Left lung (tissue), 10 donors: ENCODE measurements around the gene DCST2. TPM values are rescaled to one million over a fixed set of nuclear protein-coding genes. Genes with fewer than 3 reads are reported as not detected.

ENCODE experiments used
- ATAC-seq: fragments of 200-7000 bp; cut with Tn5 transposase; one replicate; pipeline ENCODE4 v1.9.1; 2020; ENCODE audit warnings: moderate library complexity
- DNase-seq, 4 donors: peaks; one replicate each; pipeline ENCODE4 v3.0.0-alpha.2; 2013 to 2020
- H3K27ac ChIP-seq, 2 donors: fragments of 200-600 bp; sonication (generic) in 1 of 2; one replicate each; pipeline versions ENCODE4 v1.5.0 to v1.8.0; 2020 to 2021
- H3K27me3 ChIP-seq, 2 donors: fragments of 200-600 bp; sonication (generic) in 1 of 2; one replicate each; pipeline versions ENCODE4 v1.5.0 to v1.8.0; 2020 to 2021
- H3K36me3 ChIP-seq, 2 donors: fragments of 200-600 bp; sonication (generic) in 1 of 2; one replicate each; pipeline versions ENCODE4 v1.5.0 to v1.8.0; 2020 to 2021
- H3K4me1 ChIP-seq, 2 donors: fragments of 200-600 bp; one replicate each; pipeline ENCODE4 v1.8.0; 2021
- H3K4me3 ChIP-seq, 2 donors: fragments of 200-600 bp; sonication (generic) in 1 of 2; one replicate each; pipeline versions ENCODE4 v1.5.0 to v1.8.0; 2020 to 2021; ENCODE audit warnings: mild to moderate bottlenecking in 1 of 2
- H3K9me3 ChIP-seq, 2 donors: fragments of 200-600 bp; sonication (generic) in 1 of 2; one replicate each; pipeline versions ENCODE4 v1.5.0 to v1.8.0; 2020 to 2021
- CTCF ChIP-seq, 2 donors: fragments of 200-600 bp; sonication (generic) in 1 of 2; IDR thresholded peaks; one replicate each; pipeline versions ENCODE4 v1.5.0 to v1.8.0; 2021; ENCODE audit warnings: antibody characterized with exemption in 2 of 2
- intact Hi-C, 2 donors: fragments of 100-400 bp; cut with DNase I; formaldehyde crosslinking; loops; one replicate each; pipeline versions ENCODE4 v1.11.2 to v1.14.2; 2022
- polyA plus RNA-seq, 6 donors: library from polyadenylated mRNA; unstranded; fragments of 120-200 nt; gene quantifications; one replicate each; pipeline ENCODE4 v1.2.1, GENCODE V29; 2013; ENCODE audit not compliant: insufficient read length in 6 of 6
- total RNA-seq, 2 donors: library from RNA; stranded (reverse); fragmentation: NEBNext Ultra II Directional; extraction: Animal tissue kit (Norgen Biotek cat#: 25700); gene quantifications; one replicate each; pipeline ENCODE4 v1.2.1, GENCODE V29; 2021
- donor health status: DM: no; HTN: yes; CAD: no.
- donor health status: DM: no; HTN: no; CAD: no.

The DCST2 gene
- total and polyA plus RNA-seq, 8 donors = 0.60 to 2.5 (median 2.0) TPM

- no peak for ATAC-seq
- peaks cover 20 to 49% of the 10 kb centered on the region in 2 donors for H3K4me1 ChIP-seq
Measured at GRCh38 chr1:155019377-155020245, 14.0 kb downstream of the DCST2 start.

GRCh38 chr1:155018617-155019348 is 14.8 kb downstream of the DCST2 start:
- Histone ChIP-seq H3K36me3 (peaks cover 0 to 55% of the 10 kb centered on the region in 2 donors), H3K27me3 (no peaks in the 10 kb centered on the region), H3K27ac (peak overlapping the region in 1 of 2 donors; percentile 13), H3K4me3 (no peak overlapping the region), H3K9me3 (no peaks in the 10 kb centered on the region), H3K4me1 (peaks cover 20 to 57% of the 10 kb centered on the region in 2 donors)
- no peak for TF ChIP-seq CTCF (IDR thresholded peaks at IDR 0.05)
- intact Hi-C loops = no loop called here
- no peak for ATAC-seq
- no peak for DNase-seq

More at GRCh38 chr1:155019377-155020245, 14.0 kb downstream of the DCST2 start:
- no peak overlapping the region for H3K27ac ChIP-seq
- no peak for DNase-seq
- intact Hi-C loops = no loop called here
- H3K27me3 ChIP-seq = no peaks in the 10 kb centered on the region
- TF ChIP-seq CTCF (IDR thresholded peaks at IDR 0.05) = no peak
- H3K36me3 ChIP-seq = peaks cover 0 to 46% of the 10 kb centered on the region in 2 donors
- no peak overlapping the region for H3K4me3 ChIP-seq
- no peaks in the 10 kb centered on the region for H3K9me3 ChIP-seq

- intact Hi-C loops = no loop called here
- Histone ChIP-seq H3K4me1 (peaks cover 20 to 65% of the 10 kb centered on the region in 2 donors), H3K9me3 (no peaks in the 10 kb centered on the region), H3K36me3 (peaks cover 0 to 56% of the 10 kb centered on the region in 2 donors), H3K27me3 (no peaks in the 10 kb centered on the region), H3K4me3 (peak overlapping the region in 1 of 2 donors; percentile 36), H3K27ac (peak overlapping the region; percentile 74 to 78)
- ATAC-seq = no peak
- no peak for TF ChIP-seq CTCF (IDR thresholded peaks at IDR 0.05)
- no peak for DNase-seq
Measured at GRCh38 chr1:155017946-155018316, 15.7 kb downstream of the DCST2 start.

GRCh38 chr1:155017041-155017945 is 16.3 kb downstream of the DCST2 start:
- intact Hi-C loops = no loop called here
- peak overlapping the region; percentile 26 to 36 for H3K4me3 ChIP-seq

More at GRCh38 chr1:155017041-155017945, 16.3 kb downstream of the DCST2 start:
- DNase-seq = peak in 3 of 4 donors; percentile 90 to 97 (median 92)
- H3K4me1 ChIP-seq = peaks cover 24 to 67% of the 10 kb centered on the region in 2 donors
- peak overlapping the region; percentile 74 to 78 for H3K27ac ChIP-seq
- no peaks in the 10 kb centered on the region for H3K9me3 ChIP-seq
- peak; percentile 96 to 99 for TF ChIP-seq CTCF (IDR thresholded peaks at IDR 0.05)
- no peaks in the 10 kb centered on the region for H3K27me3 ChIP-seq
- H3K36me3 ChIP-seq = peaks cover 0 to 56% of the 10 kb centered on the region in 2 donors
- peak; percentile 91 for ATAC-seq
